Measurements from ENCODE around the gene ATP1B3.

Gene ATP1B3

DNA sequence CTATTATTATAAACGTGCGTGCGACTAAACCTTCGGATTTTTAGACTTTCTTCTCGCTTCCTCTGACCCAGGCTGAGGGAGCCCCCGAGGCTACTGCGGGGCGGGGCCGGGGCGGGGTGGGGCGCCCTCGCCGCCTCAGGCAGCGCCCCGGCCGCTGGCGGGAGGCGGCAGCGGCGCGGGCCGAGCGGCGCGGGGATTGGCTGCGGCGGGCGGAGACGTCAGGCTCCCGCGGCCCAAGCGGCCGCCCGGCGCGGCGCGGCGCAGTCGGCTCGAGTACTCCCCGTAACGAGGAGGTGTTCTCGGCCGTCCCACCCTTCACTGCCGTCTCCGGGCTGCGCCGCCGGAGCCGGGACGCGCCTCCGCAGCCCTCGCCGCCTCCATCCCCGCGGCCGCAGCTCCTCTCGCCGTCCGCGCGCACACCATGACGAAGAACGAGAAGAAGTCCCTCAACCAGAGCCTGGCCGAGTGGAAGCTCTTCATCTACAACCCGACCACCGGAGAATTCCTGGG is at the start of gene ATP1B3:
ATP1B3 (plus strand) TSS at position 263 of the 510 bp plus-strand sequence; CDS start at position 422, 159 bp downstream.
- DNase-seq (ENCODE audit: low read depth) = peak; percentile 85
- TF ChIP-seq, protein P1, sequence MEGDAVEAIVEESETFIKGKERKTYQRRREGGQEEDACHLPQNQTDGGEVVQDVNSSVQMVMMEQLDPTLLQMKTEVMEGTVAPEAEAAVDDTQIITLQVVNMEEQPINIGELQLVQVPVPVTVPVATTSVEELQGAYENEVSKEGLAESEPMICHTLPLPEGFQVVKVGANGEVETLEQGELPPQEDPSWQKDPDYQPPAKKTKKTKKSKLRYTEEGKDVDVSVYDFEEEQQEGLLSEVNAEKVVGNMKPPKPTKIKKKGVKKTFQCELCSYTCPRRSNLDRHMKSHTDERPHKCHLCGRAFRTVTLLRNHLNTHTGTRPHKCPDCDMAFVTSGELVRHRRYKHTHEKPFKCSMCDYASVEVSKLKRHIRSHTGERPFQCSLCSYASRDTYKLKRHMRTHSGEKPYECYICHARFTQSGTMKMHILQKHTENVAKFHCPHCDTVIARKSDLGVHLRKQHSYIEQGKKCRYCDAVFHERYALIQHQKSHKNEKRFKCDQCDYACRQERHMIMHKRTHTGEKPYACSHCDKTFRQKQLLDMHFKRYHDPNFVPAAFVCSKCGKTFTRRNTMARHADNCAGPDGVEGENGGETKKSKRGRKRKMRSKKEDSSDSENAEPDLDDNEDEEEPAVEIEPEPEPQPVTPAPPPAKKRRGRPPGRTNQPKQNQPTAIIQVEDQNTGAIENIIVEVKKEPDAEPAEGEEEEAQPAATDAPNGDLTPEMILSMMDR (conservative IDR thresholded peaks at IDR 0.05; ENCODE audit: low read depth, low read length) = no peak

DNA sequence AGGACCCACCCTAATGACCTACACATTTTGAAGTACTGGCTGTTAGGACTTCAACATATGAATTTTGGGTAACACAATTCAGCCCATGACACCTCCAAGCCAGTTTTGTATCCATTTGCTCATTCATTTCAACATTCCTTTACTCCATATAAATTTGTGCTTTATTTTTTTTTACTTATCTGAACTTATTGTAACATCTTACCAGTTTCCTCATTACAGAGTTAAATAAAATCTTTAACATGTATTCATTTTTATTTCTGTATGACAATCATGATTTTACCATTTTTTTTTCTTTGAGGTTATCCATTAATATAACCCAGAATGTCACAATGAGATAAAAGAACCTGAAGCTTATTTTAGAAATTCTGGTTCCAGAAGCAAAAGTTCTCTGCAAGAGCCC is 48.0 kb upstream of the ATP1B3 start:
- H3K4me3 ChIP-seq (ENCODE audit: low read depth, low read length) = no peak overlapping the region
- no peak for DNase-seq (ENCODE audit: low read depth)
- TF ChIP-seq, protein P1 (conservative IDR thresholded peaks at IDR 0.05; ENCODE audit: low read depth, low read length) = no peak

More for the DNA sequence above, at the start of gene ATP1B3:
- H3K4me3 ChIP-seq (ENCODE audit: low read depth, low read length) = peak within 1 kb of the TSS; percentile 70

DNA sequence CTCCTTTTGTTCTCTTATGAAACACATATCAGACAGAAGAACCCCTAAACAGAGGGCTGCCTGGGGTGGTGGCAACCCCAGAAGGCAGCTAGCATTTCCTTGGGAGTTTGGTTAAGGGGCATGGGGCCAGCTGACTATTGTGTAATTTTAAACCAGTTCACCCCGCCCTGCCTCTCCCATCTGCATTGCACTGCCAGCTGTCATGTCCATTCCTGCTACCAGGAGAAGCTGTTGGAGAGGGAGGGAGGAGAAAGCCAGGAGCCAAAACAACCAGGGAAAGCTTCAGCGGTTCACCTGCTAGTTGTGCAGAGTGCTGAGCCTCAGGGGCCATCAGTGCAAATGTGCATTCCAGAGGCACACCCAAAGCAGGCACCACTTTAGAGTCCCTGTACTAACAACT is 47.6 kb upstream of the ATP1B3 start:
- H3K4me3 ChIP-seq (ENCODE audit: low read depth, low read length) = no peak overlapping the region
- DNase-seq (ENCODE audit: low read depth) = peak; percentile 11
- TF ChIP-seq, protein P1 (conservative IDR thresholded peaks at IDR 0.05; ENCODE audit: low read depth, low read length) = no peak

DNA sequence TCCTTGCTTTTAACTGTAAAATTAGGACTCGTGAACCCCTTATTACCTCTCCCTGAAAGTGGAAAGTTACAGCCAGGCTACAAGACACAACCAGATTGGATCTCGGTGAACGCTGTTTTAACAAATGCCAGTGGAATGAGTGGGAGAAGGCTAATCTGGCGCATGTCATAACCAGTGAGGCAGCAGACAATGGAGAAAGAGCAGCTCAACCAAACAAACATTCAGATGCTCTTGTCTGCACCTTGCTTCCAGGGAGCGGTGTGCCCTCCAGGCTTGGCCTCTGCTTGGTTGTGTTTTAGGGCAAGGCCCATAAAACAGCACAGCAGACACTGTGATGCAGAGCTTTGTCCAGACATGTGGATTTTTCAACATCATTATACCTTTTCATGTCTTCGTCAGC is 45.9 kb upstream of the ATP1B3 start:
- H3K4me3 ChIP-seq (ENCODE audit: low read depth, low read length) = no peak overlapping the region
- TF ChIP-seq, protein P1 (conservative IDR thresholded peaks at IDR 0.05; ENCODE audit: low read depth, low read length) = no peak
- DNase-seq (ENCODE audit: low read depth) = no peak

DNA sequence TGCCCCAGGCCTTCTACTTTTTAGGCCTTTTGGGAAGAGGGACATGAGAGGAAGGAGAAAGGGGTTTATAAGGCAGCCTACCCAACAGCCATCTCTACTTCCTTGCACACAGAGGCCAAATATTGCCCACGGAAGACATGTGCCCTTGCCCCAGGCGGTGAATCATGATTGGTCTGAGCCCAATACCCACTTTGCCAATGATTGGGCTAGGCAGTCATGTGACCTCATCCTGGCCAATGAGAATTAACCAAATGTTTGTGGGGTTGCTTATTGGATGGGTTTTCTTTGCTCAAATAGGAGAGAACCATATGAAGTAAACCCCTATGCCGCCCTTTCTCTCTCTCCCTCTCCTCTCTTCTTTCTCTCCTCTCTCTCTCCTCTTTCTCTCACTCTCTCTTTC is 42.2 kb upstream of the ATP1B3 start:
- no peak overlapping the region for H3K4me3 ChIP-seq (ENCODE audit: low read depth, low read length)
- TF ChIP-seq, protein P1 (conservative IDR thresholded peaks at IDR 0.05; ENCODE audit: low read depth, low read length) = no peak
- DNase-seq (ENCODE audit: low read depth) = no peak

DNA sequence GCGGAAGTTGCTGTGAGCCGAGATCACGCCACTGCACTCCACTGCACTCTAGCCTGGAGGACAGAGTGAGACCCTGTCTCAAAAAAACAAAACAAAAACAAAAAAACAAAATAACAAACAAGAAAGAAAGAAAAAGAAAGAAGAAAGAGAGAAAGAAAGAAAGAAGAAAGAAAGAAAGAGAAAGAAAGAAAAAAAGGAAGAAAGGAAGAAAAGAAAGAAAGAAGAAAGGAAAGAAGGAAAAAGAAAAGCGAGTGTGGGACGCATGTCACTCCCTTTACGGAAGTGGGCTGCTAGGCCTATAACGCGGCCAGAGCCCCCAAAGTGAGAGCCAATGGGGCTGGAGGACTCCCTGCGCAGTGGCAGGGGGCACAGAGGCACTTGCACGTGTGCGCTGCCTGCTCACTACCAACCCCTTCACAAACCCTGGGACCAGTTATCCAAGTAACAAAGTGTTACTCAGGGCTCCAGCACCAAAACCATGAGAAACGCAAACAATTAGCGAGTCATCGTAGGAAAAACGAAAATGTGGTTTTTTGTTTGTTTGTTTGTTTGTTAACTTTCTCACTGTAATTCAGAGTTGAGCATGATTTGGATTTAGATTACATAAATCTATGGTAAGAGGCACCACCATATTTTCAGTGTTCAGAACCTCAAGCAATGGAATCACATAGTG is 40.8 kb upstream of the ATP1B3 start:
- no peak overlapping the region for H3K4me3 ChIP-seq (ENCODE audit: low read depth, low read length)
- TF ChIP-seq, protein P1 (conservative IDR thresholded peaks at IDR 0.05; ENCODE audit: low read depth, low read length) = no peak
- no peak for DNase-seq (ENCODE audit: low read depth)

DNA sequence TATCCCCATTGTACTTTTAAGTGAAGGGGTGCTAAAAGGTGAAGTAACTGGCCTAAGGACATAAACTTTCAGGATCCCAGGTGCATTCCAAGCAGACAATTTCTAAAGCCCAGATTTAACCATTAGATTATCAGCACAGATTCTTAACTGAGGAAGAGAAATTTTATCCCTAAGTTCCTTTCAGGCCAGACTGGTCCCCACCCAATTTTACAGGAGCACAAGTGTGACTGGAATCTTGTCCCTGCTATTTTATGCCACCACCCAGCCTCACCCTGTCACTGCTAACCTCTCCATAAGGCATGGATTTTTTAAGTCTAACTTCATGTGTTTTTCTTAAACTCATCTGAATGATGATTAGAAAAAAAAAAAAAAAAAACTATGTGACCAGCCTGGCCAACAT is 37.1 kb upstream of the ATP1B3 start:
- TF ChIP-seq, protein P1 (conservative IDR thresholded peaks at IDR 0.05; ENCODE audit: low read depth, low read length) = no peak
- no peak for DNase-seq (ENCODE audit: low read depth)
- H3K4me3 ChIP-seq (ENCODE audit: low read depth, low read length) = no peak overlapping the region
